ENCODE measurements around the gene UBA1.

The UBA1 gene

GRCh38 chrX:47176101-47176740 lies 17.4 kb upstream of the UBA1 start:
- FAIRE-seq (no peak), DNase-seq (ENCODE audit: insufficient read length, low spot score) (no peak)
- TF ChIP-seq PAX5 (IDR thresholded peaks at IDR 0.05; ENCODE audit: insufficient read depth, low read length, severe bottlenecking) (no peak), POLR2A (IDR thresholded peaks at IDR 0.05; ENCODE audit: low read depth, low read length) (no peak), POLR2AphosphoS5 (IDR thresholded peaks at IDR 0.05; ENCODE audit: low read depth, low read length) (no peak), TAF1 (IDR thresholded peaks at IDR 0.05; ENCODE audit: low read depth, low read length) (no peak), SPI1 (IDR thresholded peaks at IDR 0.05; ENCODE audit: low read depth, low read length) (no peak), POU2F2 (IDR thresholded peaks at IDR 0.05; ENCODE audit: low read depth, low read length) (no peak)

GRCh38 chrX:47177079-47177478 lies 16.6 kb upstream of the UBA1 start:
- TF ChIP-seq PAX5 (IDR thresholded peaks at IDR 0.05; ENCODE audit: insufficient read depth, low read length, severe bottlenecking) (no peak), POLR2A (IDR thresholded peaks at IDR 0.05; ENCODE audit: low read depth, low read length) (no peak), SPI1 (IDR thresholded peaks at IDR 0.05; ENCODE audit: low read depth, low read length) (no peak), POU2F2 (IDR thresholded peaks at IDR 0.05; ENCODE audit: low read depth, low read length) (no peak), POLR2AphosphoS5 (IDR thresholded peaks at IDR 0.05; ENCODE audit: low read depth, low read length) (no peak), TAF1 (IDR thresholded peaks at IDR 0.05; ENCODE audit: low read depth, low read length) (no peak)
- FAIRE-seq (no peak), DNase-seq (ENCODE audit: insufficient read length, low spot score) (no peak)

- peak; percentile 47 for FAIRE-seq
- TF ChIP-seq TAF1 (IDR thresholded peaks at IDR 0.05; ENCODE audit: low read depth, low read length) (no peak), POLR2AphosphoS5 (IDR thresholded peaks at IDR 0.05; ENCODE audit: low read depth, low read length) (no peak), SPI1 (IDR thresholded peaks at IDR 0.05; ENCODE audit: low read depth, low read length) (no peak), POU2F2 (IDR thresholded peaks at IDR 0.05; ENCODE audit: low read depth, low read length) (no peak), PAX5 (IDR thresholded peaks at IDR 0.05; ENCODE audit: insufficient read depth, low read length, severe bottlenecking) (no peak), POLR2A (IDR thresholded peaks at IDR 0.05; ENCODE audit: low read depth, low read length) (no peak)
Observed at GRCh38 chrX:47178337-47178736, 15.3 kb upstream of the UBA1 start.

GRCh38 chrX:47179221-47179927 lies 14.3 kb upstream of the UBA1 start:
- DNase-seq (ENCODE audit: insufficient read length, low spot score) = no peak
- no peak for FAIRE-seq
- no peak for TF ChIP-seq PAX5 (IDR thresholded peaks at IDR 0.05; ENCODE audit: insufficient read depth, low read length, severe bottlenecking)
- no peak for TF ChIP-seq TAF1 (IDR thresholded peaks at IDR 0.05; ENCODE audit: low read depth, low read length)
- TF ChIP-seq SPI1 (IDR thresholded peaks at IDR 0.05; ENCODE audit: low read depth, low read length) = no peak
- TF ChIP-seq POU2F2 (IDR thresholded peaks at IDR 0.05; ENCODE audit: low read depth, low read length) = no peak
- no peak for TF ChIP-seq POLR2AphosphoS5 (IDR thresholded peaks at IDR 0.05; ENCODE audit: low read depth, low read length)
- no peak for TF ChIP-seq POLR2A (IDR thresholded peaks at IDR 0.05; ENCODE audit: low read depth, low read length)

More at GRCh38 chrX:47178337-47178736, 15.3 kb upstream of the UBA1 start:
- DNase-seq (ENCODE audit: insufficient read length, low spot score) = no peak

GRCh38 chrX:47179928-47180255 lies 13.7 kb upstream of the UBA1 start:
- no peak for FAIRE-seq
- DNase-seq (ENCODE audit: insufficient read length, low spot score) = no peak
- TF ChIP-seq POU2F2 (IDR thresholded peaks at IDR 0.05; ENCODE audit: low read depth, low read length) (no peak), POLR2A (IDR thresholded peaks at IDR 0.05; ENCODE audit: low read depth, low read length) (no peak), POLR2AphosphoS5 (IDR thresholded peaks at IDR 0.05; ENCODE audit: low read depth, low read length) (no peak), SPI1 (IDR thresholded peaks at IDR 0.05; ENCODE audit: low read depth, low read length) (no peak), TAF1 (IDR thresholded peaks at IDR 0.05; ENCODE audit: low read depth, low read length) (no peak), PAX5 (IDR thresholded peaks at IDR 0.05; ENCODE audit: insufficient read depth, low read length, severe bottlenecking) (no peak)

- FAIRE-seq (no peak), DNase-seq (ENCODE audit: insufficient read length, low spot score) (no peak)
- TF ChIP-seq POLR2AphosphoS5 (IDR thresholded peaks at IDR 0.05; ENCODE audit: low read depth, low read length) (no peak), PAX5 (IDR thresholded peaks at IDR 0.05; ENCODE audit: insufficient read depth, low read length, severe bottlenecking) (no peak), TAF1 (IDR thresholded peaks at IDR 0.05; ENCODE audit: low read depth, low read length) (no peak), POLR2A (IDR thresholded peaks at IDR 0.05; ENCODE audit: low read depth, low read length) (no peak), SPI1 (IDR thresholded peaks at IDR 0.05; ENCODE audit: low read depth, low read length) (no peak), POU2F2 (IDR thresholded peaks at IDR 0.05; ENCODE audit: low read depth, low read length) (no peak)
Observed at GRCh38 chrX:47180346-47180745, 13.3 kb upstream of the UBA1 start.

GRCh38 chrX:47181301-47181700 lies 12.3 kb upstream of the UBA1 start:
- TF ChIP-seq POLR2A (IDR thresholded peaks at IDR 0.05; ENCODE audit: low read depth, low read length) (no peak), PAX5 (IDR thresholded peaks at IDR 0.05; ENCODE audit: insufficient read depth, low read length, severe bottlenecking) (no peak), POU2F2 (IDR thresholded peaks at IDR 0.05; ENCODE audit: low read depth, low read length) (no peak), SPI1 (IDR thresholded peaks at IDR 0.05; ENCODE audit: low read depth, low read length) (no peak), TAF1 (IDR thresholded peaks at IDR 0.05; ENCODE audit: low read depth, low read length) (no peak), POLR2AphosphoS5 (IDR thresholded peaks at IDR 0.05; ENCODE audit: low read depth, low read length) (no peak)
- DNase-seq (ENCODE audit: insufficient read length, low spot score) (no peak), FAIRE-seq (no peak)

GRCh38 chrX:47182106-47182700 lies 11.4 kb upstream of the UBA1 start:
- DNase-seq (ENCODE audit: insufficient read length, low spot score) = no peak
- TF ChIP-seq POLR2AphosphoS5 (IDR thresholded peaks at IDR 0.05; ENCODE audit: low read depth, low read length) (no peak), TAF1 (IDR thresholded peaks at IDR 0.05; ENCODE audit: low read depth, low read length) (no peak), POLR2A (IDR thresholded peaks at IDR 0.05; ENCODE audit: low read depth, low read length) (no peak), PAX5 (IDR thresholded peaks at IDR 0.05; ENCODE audit: insufficient read depth, low read length, severe bottlenecking) (no peak), SPI1 (IDR thresholded peaks at IDR 0.05; ENCODE audit: low read depth, low read length) (no peak), POU2F2 (IDR thresholded peaks at IDR 0.05; ENCODE audit: low read depth, low read length) (no peak)
- no peak for FAIRE-seq

GRCh38 chrX:47184486-47184885 lies 9.1 kb upstream of the UBA1 start:
- TF ChIP-seq SPI1 (IDR thresholded peaks at IDR 0.05; ENCODE audit: low read depth, low read length) (no peak), PAX5 (IDR thresholded peaks at IDR 0.05; ENCODE audit: insufficient read depth, low read length, severe bottlenecking) (no peak), TAF1 (IDR thresholded peaks at IDR 0.05; ENCODE audit: low read depth, low read length) (no peak), POLR2AphosphoS5 (IDR thresholded peaks at IDR 0.05; ENCODE audit: low read depth, low read length) (no peak), POU2F2 (IDR thresholded peaks at IDR 0.05; ENCODE audit: low read depth, low read length) (no peak), POLR2A (IDR thresholded peaks at IDR 0.05; ENCODE audit: low read depth, low read length) (no peak)
- FAIRE-seq = no peak
- DNase-seq (ENCODE audit: insufficient read length, low spot score) = no peak
